ENCODE results near the gene CELF4. TPM values are rescaled to one million over a fixed set of nuclear protein-coding genes. Genes with fewer than 3 reads are reported as not detected.

CELF4 gene
- polyA plus RNA-seq, 1 experiment, result not detected

DNA sequence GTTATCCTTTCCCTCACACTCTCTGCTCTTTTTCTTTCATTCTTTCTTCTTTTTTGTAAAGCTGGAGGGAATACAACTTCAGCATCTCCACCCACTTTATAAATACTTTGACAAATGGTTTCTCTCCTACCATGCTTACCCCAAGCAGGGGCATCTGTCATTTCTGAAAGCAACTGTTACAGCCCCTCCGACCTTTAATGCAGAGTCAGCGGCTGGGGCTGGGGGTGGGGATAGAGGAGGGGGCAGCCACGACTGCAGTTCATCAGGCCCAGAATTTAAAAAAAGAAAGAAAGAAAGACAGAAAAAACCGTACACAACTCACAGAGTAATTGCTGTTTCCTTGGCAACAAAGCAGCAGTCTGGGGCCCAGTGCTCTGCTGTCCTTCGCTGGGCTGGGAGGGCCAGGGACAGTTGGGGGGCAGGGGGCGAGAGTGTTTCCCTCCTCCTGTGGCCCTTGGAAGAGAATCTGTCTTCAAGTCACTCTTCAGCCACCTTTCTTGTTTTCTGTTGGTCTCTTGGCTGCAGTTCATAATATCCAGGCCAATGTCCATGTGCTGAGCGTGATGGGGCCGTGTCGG lies 53.8 kb downstream of the CELF4 start:
- TF ChIP-seq, protein P1, sequence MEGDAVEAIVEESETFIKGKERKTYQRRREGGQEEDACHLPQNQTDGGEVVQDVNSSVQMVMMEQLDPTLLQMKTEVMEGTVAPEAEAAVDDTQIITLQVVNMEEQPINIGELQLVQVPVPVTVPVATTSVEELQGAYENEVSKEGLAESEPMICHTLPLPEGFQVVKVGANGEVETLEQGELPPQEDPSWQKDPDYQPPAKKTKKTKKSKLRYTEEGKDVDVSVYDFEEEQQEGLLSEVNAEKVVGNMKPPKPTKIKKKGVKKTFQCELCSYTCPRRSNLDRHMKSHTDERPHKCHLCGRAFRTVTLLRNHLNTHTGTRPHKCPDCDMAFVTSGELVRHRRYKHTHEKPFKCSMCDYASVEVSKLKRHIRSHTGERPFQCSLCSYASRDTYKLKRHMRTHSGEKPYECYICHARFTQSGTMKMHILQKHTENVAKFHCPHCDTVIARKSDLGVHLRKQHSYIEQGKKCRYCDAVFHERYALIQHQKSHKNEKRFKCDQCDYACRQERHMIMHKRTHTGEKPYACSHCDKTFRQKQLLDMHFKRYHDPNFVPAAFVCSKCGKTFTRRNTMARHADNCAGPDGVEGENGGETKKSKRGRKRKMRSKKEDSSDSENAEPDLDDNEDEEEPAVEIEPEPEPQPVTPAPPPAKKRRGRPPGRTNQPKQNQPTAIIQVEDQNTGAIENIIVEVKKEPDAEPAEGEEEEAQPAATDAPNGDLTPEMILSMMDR (IDR thresholded peaks at IDR 0.05; ENCODE audit: low read depth, low read length), result no peak
- CTCF ChIA-PET, result no interaction called here

DNA sequence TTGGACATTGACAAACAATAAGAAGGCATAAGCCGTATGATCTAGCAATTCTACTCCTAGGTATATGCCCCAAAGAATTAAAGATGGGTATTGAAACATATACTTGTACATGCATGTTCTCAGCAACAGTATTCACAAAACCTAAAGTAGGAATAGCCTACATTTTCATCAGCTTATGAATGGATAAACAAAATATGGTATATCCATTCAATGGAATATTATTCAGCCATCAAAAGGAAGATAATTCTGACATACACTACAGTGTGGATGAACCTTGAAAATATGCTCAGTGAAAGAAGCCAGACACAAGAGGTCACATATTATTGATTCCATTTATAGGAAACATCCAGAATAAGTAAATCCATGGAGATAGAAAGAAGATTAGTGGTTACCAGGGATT lies 56.0 kb downstream of the CELF4 start:
- no peak overlapping the region for H3K4me3 ChIP-seq (ENCODE audit: low read depth, low read length)
- H3K27me3 ChIP-seq (ENCODE audit: control insufficient read depth, insufficient read depth, low read length), result no peaks in the 10 kb centered on the region
- no peak for DNase-seq (ENCODE audit: low read depth, low spot score)
- H3K27ac ChIP-seq (ENCODE audit: low read depth, low read length), result no peak overlapping the region
- CTCF ChIA-PET, result no interaction called here
- POLR2A ChIA-PET, result no interaction called here
- TF ChIP-seq, protein P1 (IDR thresholded peaks at IDR 0.05; ENCODE audit: low read depth, low read length), result no peak
- no peaks in the 10 kb centered on the region; the same call in 1 of the 2 replicates for H3K9me3 ChIP-seq (ENCODE audit: control insufficient read depth, insufficient read depth, low read length)

More for the DNA sequence above, 53.8 kb downstream of the CELF4 start:
- Histone ChIP-seq H3K4me3 (ENCODE audit: low read depth, low read length) (no peak overlapping the region), H3K27ac (ENCODE audit: low read depth, low read length) (no peak overlapping the region), H3K9me3 (ENCODE audit: control insufficient read depth, insufficient read depth, low read length) (no peaks in the 10 kb centered on the region; the same call in 1 of the 2 replicates), H3K27me3 (ENCODE audit: control insufficient read depth, insufficient read depth, low read length) (no peaks in the 10 kb centered on the region)
- DNase-seq (ENCODE audit: low read depth, low spot score), result no peak
- POLR2A ChIA-PET, result no interaction called here

DNA sequence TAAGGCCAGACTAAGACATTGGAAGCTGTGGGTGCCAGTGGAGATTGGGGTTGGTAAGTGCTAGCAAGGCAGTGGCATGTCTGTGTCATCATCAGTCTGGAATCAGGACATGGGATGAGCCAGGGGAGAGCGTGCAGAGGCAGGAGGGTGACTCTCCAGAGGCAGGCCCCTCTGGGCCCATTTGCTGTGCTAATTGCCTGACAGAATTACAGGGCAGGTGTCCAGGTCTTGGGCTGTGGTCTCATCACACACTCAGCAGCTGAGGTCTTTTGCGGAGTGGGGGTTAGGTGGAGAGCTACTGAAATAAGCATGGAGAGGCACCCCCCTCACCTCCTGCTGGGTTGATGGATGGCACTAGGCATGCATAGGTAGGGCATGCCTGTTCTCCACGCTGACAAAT lies 57.4 kb downstream of the CELF4 start:
- Histone ChIP-seq H3K9me3 (ENCODE audit: control insufficient read depth, insufficient read depth, low read length) (no peaks in the 10 kb centered on the region; the same call in 1 of the 2 replicates), H3K4me3 (ENCODE audit: low read depth, low read length) (no peak overlapping the region), H3K27me3 (ENCODE audit: control insufficient read depth, insufficient read depth, low read length) (peaks cover 2% of the 10 kb centered on the region), H3K27ac (ENCODE audit: low read depth, low read length) (no peak overlapping the region)
- POLR2A ChIA-PET, result no interaction called here
- no peak for DNase-seq (ENCODE audit: low read depth, low spot score)
- TF ChIP-seq, protein P1 (IDR thresholded peaks at IDR 0.05; ENCODE audit: low read depth, low read length), result no peak
- CTCF ChIA-PET, result no interaction called here

DNA sequence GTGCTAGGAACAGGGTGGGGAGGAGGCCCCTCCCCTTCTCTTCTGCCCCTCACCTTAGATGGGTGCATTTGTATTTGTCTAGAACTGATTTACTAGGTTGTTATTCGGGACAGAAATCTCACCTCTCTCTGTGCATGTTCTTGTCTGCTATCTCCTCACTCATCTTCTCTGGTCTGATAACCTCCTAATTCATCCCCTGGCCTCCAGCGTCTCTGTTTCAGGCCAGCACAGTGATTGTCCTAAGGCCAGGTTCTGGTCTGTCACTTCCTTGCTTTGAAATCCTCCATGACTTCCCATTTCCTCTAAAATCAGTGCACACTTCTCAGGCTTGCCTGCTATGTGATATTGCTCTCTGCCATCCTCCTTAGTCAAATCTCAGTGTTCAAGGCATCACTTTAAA lies 58.4 kb downstream of the CELF4 start:
- Histone ChIP-seq H3K27me3 (ENCODE audit: control insufficient read depth, insufficient read depth, low read length) (peaks cover 6% of the 10 kb centered on the region), H3K27ac (ENCODE audit: low read depth, low read length) (no peak overlapping the region), H3K4me3 (ENCODE audit: low read depth, low read length) (no peak overlapping the region), H3K9me3 (ENCODE audit: control insufficient read depth, insufficient read depth, low read length) (no peaks in the 10 kb centered on the region; the same call in 1 of the 2 replicates)
- POLR2A ChIA-PET, result no interaction called here
- CTCF ChIA-PET, result no interaction called here
- TF ChIP-seq, protein P1 (IDR thresholded peaks at IDR 0.05; ENCODE audit: low read depth, low read length), result no peak
- DNase-seq (ENCODE audit: low read depth, low spot score), result no peak

DNA sequence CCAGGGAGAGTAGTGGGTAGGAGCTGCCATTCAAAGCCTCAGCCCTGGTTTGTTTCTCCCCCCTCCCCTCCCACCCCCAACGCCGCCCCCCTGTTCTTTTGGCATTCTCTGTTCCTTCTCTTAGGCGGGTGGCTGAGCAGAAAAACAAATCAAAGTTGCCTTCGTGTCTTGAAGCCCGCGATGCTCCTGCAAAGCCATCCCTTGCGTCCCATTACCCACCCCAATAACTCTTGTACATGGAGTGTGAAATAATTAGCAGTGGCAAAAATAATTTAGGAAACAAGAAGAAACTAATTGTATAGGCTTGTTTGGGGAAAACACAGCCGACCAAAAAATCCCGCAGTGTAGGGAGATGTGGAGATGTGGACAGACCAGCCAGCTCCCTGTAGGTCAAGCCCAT lies 59.6 kb downstream of the CELF4 start:
- Histone ChIP-seq H3K4me3 (ENCODE audit: low read depth, low read length) (no peak overlapping the region), H3K9me3 (ENCODE audit: control insufficient read depth, insufficient read depth, low read length) (no peaks in the 10 kb centered on the region), H3K27ac (ENCODE audit: low read depth, low read length) (no peak overlapping the region), H3K27me3 (ENCODE audit: control insufficient read depth, insufficient read depth, low read length) (peaks cover 6% of the 10 kb centered on the region)
- ChIA-PET CTCF (no interaction called here), POLR2A (no interaction called here)
- TF ChIP-seq, protein P1 (IDR thresholded peaks at IDR 0.05; ENCODE audit: low read depth, low read length), result no peak
- no peak for DNase-seq (ENCODE audit: low read depth, low spot score)

Data from AG04450 (cell line).